Breast epithelium (tissue), 4 donors: ENCODE measurements around the gene MYO18B. TPM values are rescaled to one million over a fixed set of nuclear protein-coding genes. Genes with fewer than 3 reads are reported as not detected.

Experiments used
- DNase-seq, 2 donors: peaks; one replicate each; pipeline ENCODE4 v3.0.0-alpha.2; 2019; ENCODE audit warnings: low spot score in 2 of 2
- H3K27ac ChIP-seq, 2 donors: fragments of 200-600 bp; sonication (generic) in 1 of 2; one replicate each; pipeline ENCODE4 v1.5.1; 2016 to 2019; ENCODE audit warnings: mild to moderate bottlenecking in 1 of 2
- H3K27me3 ChIP-seq, 2 donors: fragments of 200-600 bp; sonication (generic) in 1 of 2; one replicate each; pipeline versions ENCODE4 v1.5.1 to v1.6.0; 2017 to 2019; ENCODE audit warnings: control low read depth in 1 of 2, mild to moderate bottlenecking in 1 of 2
- H3K36me3 ChIP-seq: fragments of 200-600 bp; one replicate; pipeline ENCODE4 v1.5.1; 2019
- H3K4me1 ChIP-seq, 2 donors: fragments of 200-600 bp; sonication (generic); one replicate each; pipeline ENCODE4 v1.5.1; 2016 to 2019; ENCODE audit warnings: control low read depth in 1 of 2
- H3K4me3 ChIP-seq, 3 donors: fragments of 200-600 bp; sonication (generic); 1 replicate in 2 of 3; 2 replicates in 1 of 3; pipeline ENCODE4 v1.5.1; 2016 to 2019; ENCODE audit warnings: mild to moderate bottlenecking in 3 of 3, moderate library complexity in 2 of 3
- H3K9me3 ChIP-seq, 2 donors: fragments of 200-600 bp; sonication (generic) in 1 of 2; one replicate each; pipeline ENCODE4 v1.5.1; 2016 to 2019; ENCODE audit warnings: control low read depth in 1 of 2
- POLR2A ChIP-seq: fragments of 450-650 bp; IDR thresholded peaks from one replicate; pipeline ENCODE4 v1.6.1; 2016; ENCODE audit warnings: antibody characterized with exemption, mild to moderate bottlenecking, moderate library complexity
- POLR2AphosphoS5 ChIP-seq, 3 donors: sonication (generic); formaldehyde crosslinking; IDR thresholded peaks; one replicate each; pipeline ENCODE4 v1.6.1; 2017; ENCODE audit warnings: antibody characterized with exemption in 3 of 3
- intact Hi-C: fragments of 100-400 bp; cut with DNase I; formaldehyde crosslinking; loops from one replicate; pipeline ENCODE4 v1.15.1; 2023; ENCODE audit warnings: low total_unique reads
- total RNA-seq, 3 donors: library from RNA; depleted of rRNA; stranded (reverse); fragments of >200 nt; gene quantifications; one replicate each; pipeline ENCODE4 v1.1.0, GENCODE V29; 2016
- TF ChIP-seq, protein P1 (sequence below), 3 donors: fragments of 450-650 bp; IDR thresholded peaks; one replicate each; pipeline ENCODE4 v1.5.1; 2016 to 2017; ENCODE audit warnings: antibody characterized with exemption in 3 of 3, mild to moderate bottlenecking in 3 of 3, moderate library complexity in 3 of 3

MYO18B gene
- total RNA-seq, 3 donors from 2014 or later, result under 0.01 to 0.16 (median 0.15) TPM

DNA sequence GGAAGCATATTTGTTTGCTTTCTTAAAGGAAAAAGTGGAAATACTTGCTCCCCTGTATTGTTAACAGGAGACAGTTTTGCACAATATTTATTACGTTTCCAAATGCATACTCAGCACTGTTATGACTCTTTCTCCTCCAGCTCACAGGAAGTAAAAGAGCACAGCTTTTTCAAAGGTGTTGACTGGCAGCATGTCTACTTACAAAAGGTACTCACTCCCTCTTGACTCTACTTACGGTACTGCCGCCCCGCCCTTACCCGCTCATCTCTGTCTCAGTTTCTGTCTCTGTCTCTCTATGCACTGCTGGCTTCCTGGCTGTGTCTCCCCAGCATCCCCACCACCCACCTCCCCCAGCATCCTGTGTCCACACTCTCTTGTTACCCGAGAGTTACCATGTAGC is 32.2 kb upstream of the MYO18B start:
- Histone ChIP-seq H3K4me1 (no peaks in the 10 kb centered on the region), H3K4me3 (no peak overlapping the region), H3K27ac (no peak overlapping the region), H3K27me3 (no peaks in the 10 kb centered on the region), H3K9me3 (no peaks in the 10 kb centered on the region), H3K36me3 (no peaks in the 10 kb centered on the region)
- DNase-seq, result no peak
- intact Hi-C loops, result no loop called here
- TF ChIP-seq POLR2A, result no peak
- TF ChIP-seq, protein P1, sequence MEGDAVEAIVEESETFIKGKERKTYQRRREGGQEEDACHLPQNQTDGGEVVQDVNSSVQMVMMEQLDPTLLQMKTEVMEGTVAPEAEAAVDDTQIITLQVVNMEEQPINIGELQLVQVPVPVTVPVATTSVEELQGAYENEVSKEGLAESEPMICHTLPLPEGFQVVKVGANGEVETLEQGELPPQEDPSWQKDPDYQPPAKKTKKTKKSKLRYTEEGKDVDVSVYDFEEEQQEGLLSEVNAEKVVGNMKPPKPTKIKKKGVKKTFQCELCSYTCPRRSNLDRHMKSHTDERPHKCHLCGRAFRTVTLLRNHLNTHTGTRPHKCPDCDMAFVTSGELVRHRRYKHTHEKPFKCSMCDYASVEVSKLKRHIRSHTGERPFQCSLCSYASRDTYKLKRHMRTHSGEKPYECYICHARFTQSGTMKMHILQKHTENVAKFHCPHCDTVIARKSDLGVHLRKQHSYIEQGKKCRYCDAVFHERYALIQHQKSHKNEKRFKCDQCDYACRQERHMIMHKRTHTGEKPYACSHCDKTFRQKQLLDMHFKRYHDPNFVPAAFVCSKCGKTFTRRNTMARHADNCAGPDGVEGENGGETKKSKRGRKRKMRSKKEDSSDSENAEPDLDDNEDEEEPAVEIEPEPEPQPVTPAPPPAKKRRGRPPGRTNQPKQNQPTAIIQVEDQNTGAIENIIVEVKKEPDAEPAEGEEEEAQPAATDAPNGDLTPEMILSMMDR (IDR thresholded peaks at IDR 0.05), result no peak
- no peak for TF ChIP-seq POLR2AphosphoS5 (IDR thresholded peaks at IDR 0.05)

GRCh38 chr22:25710501-25710900 is 31.5 kb upstream of the MYO18B start:
- DNase-seq, result no peak
- Histone ChIP-seq H3K27me3 (no peaks in the 10 kb centered on the region), H3K4me3 (no peak overlapping the region), H3K36me3 (peaks cover under 1% of the 10 kb centered on the region), H3K9me3 (no peaks in the 10 kb centered on the region), H3K4me1 (no peaks in the 10 kb centered on the region), H3K27ac (no peak overlapping the region)
- intact Hi-C loops, result no loop called here
- TF ChIP-seq POLR2AphosphoS5 (IDR thresholded peaks at IDR 0.05), result no peak
- TF ChIP-seq POLR2A, result no peak
- TF ChIP-seq, protein P1 (IDR thresholded peaks at IDR 0.05), result no peak

DNA sequence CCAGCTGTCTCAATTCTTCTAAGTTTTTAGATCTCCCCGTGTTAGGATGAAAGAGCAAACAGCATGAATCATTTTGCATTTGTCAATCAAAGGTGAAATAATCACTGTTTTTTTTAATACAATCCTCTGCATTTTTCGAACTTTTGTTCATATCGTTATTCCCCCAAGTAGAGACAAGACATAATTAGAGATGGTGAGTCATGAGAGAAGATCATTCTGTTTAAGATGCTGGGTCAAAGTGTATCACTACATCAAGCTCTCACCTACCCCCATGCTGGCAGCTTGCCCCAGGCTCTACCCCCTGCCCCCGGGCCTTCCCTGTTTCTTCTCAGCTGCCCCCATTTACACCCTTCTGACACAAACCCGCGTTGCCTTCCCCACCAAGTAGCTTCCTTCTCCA is 30.5 kb upstream of the MYO18B start:
- Histone ChIP-seq H3K27ac (no peak overlapping the region), H3K4me1 (no peaks in the 10 kb centered on the region), H3K9me3 (no peaks in the 10 kb centered on the region), H3K36me3 (peaks cover 4% of the 10 kb centered on the region), H3K27me3 (no peaks in the 10 kb centered on the region), H3K4me3 (no peak overlapping the region)
- intact Hi-C loops, result no loop called here
- DNase-seq, result no peak
- TF ChIP-seq POLR2A, result no peak
- TF ChIP-seq, protein P1 (IDR thresholded peaks at IDR 0.05), result no peak
- no peak for TF ChIP-seq POLR2AphosphoS5 (IDR thresholded peaks at IDR 0.05)

GRCh38 chr22:25712661-25713400 is 29.2 kb upstream of the MYO18B start:
- no peak for DNase-seq
- no peaks in the 10 kb centered on the region for H3K9me3 ChIP-seq
- no peak overlapping the region for H3K4me3 ChIP-seq
- no peaks in the 10 kb centered on the region for H3K4me1 ChIP-seq
- H3K27me3 ChIP-seq, result no peaks in the 10 kb centered on the region
- no peak overlapping the region for H3K27ac ChIP-seq
- peaks cover 4% of the 10 kb centered on the region for H3K36me3 ChIP-seq
- intact Hi-C loops, result no loop called here
- no peak for TF ChIP-seq POLR2A
- TF ChIP-seq, protein P1 (IDR thresholded peaks at IDR 0.05), result no peak
- TF ChIP-seq POLR2AphosphoS5 (IDR thresholded peaks at IDR 0.05), result no peak

GRCh38 chr22:25714070-25714469 is 27.9 kb upstream of the MYO18B start:
- Histone ChIP-seq H3K27me3 (no peaks in the 10 kb centered on the region), H3K4me3 (no peak overlapping the region), H3K9me3 (no peaks in the 10 kb centered on the region), H3K36me3 (peaks cover 4% of the 10 kb centered on the region), H3K4me1 (no peaks in the 10 kb centered on the region), H3K27ac (no peak overlapping the region)
- DNase-seq, result no peak
- intact Hi-C loops, result no loop called here
- TF ChIP-seq POLR2A (no peak), POLR2AphosphoS5 (IDR thresholded peaks at IDR 0.05) (no peak)
- TF ChIP-seq, protein P1 (IDR thresholded peaks at IDR 0.05), result no peak
